Activated CD8-positive, alpha-beta memory T cell treated with anti-CD3 and anti-CD28 coated beads, Interleukin-2, amount 50 U/mL, for 48 hours (primary cell): ENCODE data around the gene SLC38A10.

Experiments used
- DNase-seq: peaks from one replicate; pipeline ENCODE4 v3.0.0-alpha.2; 2020

The SLC38A10 gene

GRCh38 chr17:81222906-81223761 is 72.0 kb downstream of the SLC38A10 start, which contains the start of gene CEP131:
Gene CEP131, minus strand, starts transcription at chr17:81222965. Its CDS starts 2,909 bp downstream, at chr17:81220056.
- peak; percentile 100 for DNase-seq

GRCh38 chr17:81222620-81222905 is 72.5 kb downstream of the SLC38A10 start:
- no peak for DNase-seq

GRCh38 chr17:81221842-81222619 is 73.1 kb downstream of the SLC38A10 start:
- DNase-seq = no peak

- DNase-seq = no peak
These were observed 73.7 kb downstream of the SLC38A10 start for GRCh38 chr17:81221371-81221841.

- no peak for DNase-seq
These were observed 75.5 kb downstream of the SLC38A10 start for GRCh38 chr17:81219476-81220180.

GRCh38 chr17:81218991-81219390 is 76.1 kb downstream of the SLC38A10 start:
- no peak for DNase-seq

GRCh38 chr17:81218459-81218858 is 76.6 kb downstream of the SLC38A10 start:
- no peak for DNase-seq

- DNase-seq = no peak
These were observed 77.6 kb downstream of the SLC38A10 start for GRCh38 chr17:81217491-81217890.

- no peak for DNase-seq
These were observed 81.1 kb downstream of the SLC38A10 start for GRCh38 chr17:81213978-81214377.

- DNase-seq = no peak
These were observed 82.7 kb downstream of the SLC38A10 start for GRCh38 chr17:81212365-81212764.

- DNase-seq = no peak
These were observed 84.2 kb downstream of the SLC38A10 start for GRCh38 chr17:81210868-81211267.

- no peak for DNase-seq
These were observed 84.6 kb downstream of the SLC38A10 start for GRCh38 chr17:81210466-81210865.

- no peak for DNase-seq
These were observed 86.0 kb downstream of the SLC38A10 start for GRCh38 chr17:81209141-81209540.

- DNase-seq = no peak
These were observed 86.5 kb downstream of the SLC38A10 start for GRCh38 chr17:81208651-81209050.

- no peak for DNase-seq
These were observed 87.2 kb downstream of the SLC38A10 start for GRCh38 chr17:81207610-81208581.

GRCh38 chr17:81206657-81207056 is 88.5 kb downstream of the SLC38A10 start:
- no peak for DNase-seq

GRCh38 chr17:81206166-81206565 is 88.9 kb downstream of the SLC38A10 start:
- DNase-seq = no peak

GRCh38 chr17:81204578-81204977 is 90.5 kb downstream of the SLC38A10 start:
- DNase-seq = no peak

- no peak for DNase-seq
These were observed 92.0 kb downstream of the SLC38A10 start for GRCh38 chr17:81203136-81203535.

GRCh38 chr17:81202318-81202717 is 92.8 kb downstream of the SLC38A10 start:
- DNase-seq = no peak

- DNase-seq = no peak
These were observed 94.2 kb downstream of the SLC38A10 start for GRCh38 chr17:81200695-81201580.
